ENCODE data around the gene ARL14. TPM values are rescaled to one million over a fixed set of nuclear protein-coding genes. Genes with fewer than 3 reads are reported as not detected.

The ARL14 gene
- total RNA-seq, 1 experiment from 2014 or later: not detected

DNA sequence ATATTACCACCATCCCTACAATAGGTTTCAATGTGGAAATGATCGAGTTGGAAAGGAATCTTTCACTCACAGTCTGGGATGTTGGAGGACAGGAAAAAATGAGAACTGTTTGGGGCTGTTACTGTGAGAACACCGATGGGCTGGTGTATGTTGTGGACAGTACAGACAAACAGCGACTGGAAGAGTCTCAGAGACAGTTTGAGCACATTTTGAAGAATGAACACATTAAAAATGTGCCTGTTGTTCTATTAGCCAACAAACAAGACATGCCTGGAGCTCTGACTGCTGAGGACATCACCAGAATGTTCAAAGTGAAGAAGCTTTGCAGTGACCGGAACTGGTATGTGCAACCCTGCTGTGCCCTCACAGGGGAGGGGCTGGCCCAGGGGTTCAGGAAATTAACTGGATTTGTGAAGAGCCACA is 510 bp downstream of the ARL14 start:
- Mint-ChIP-seq H3K27ac (no peak overlapping the region), H3K27me3 (ENCODE audit: low read depth) (no peaks in the 10 kb centered on the region), H3K4me3 (no peak overlapping the region), H3K4me1 (peaks cover 28% of the 10 kb centered on the region), H3K36me3 (no peaks in the 10 kb centered on the region), H3K9me3 (no peaks in the 10 kb centered on the region)
- ATAC-seq (peak; percentile 70), DNase-seq (ENCODE audit: low spot score) (peak; percentile 24)
- TF ChIP-seq ATF1 (CRISPR knock-in tag; IDR thresholded peaks at IDR 0.05) (no peak), NR3C1 (CRISPR knock-in tag; conservative IDR thresholded peaks at IDR 0.05; ENCODE audit: low read depth) (no peak), FOXP1 (CRISPR knock-in tag; IDR thresholded peaks at IDR 0.05; ENCODE audit: borderline replicate concordance) (no peak), SMAD3 (CRISPR knock-in tag; IDR thresholded peaks at IDR 0.05; ENCODE audit: borderline replicate concordance) (no peak), ELF4 (CRISPR knock-in tag; IDR thresholded peaks at IDR 0.05; ENCODE audit: low read depth) (no peak), ZNF138 (CRISPR knock-in tag; conservative IDR thresholded peaks at IDR 0.05) (no peak)
- TF ChIP-seq, protein P1, sequence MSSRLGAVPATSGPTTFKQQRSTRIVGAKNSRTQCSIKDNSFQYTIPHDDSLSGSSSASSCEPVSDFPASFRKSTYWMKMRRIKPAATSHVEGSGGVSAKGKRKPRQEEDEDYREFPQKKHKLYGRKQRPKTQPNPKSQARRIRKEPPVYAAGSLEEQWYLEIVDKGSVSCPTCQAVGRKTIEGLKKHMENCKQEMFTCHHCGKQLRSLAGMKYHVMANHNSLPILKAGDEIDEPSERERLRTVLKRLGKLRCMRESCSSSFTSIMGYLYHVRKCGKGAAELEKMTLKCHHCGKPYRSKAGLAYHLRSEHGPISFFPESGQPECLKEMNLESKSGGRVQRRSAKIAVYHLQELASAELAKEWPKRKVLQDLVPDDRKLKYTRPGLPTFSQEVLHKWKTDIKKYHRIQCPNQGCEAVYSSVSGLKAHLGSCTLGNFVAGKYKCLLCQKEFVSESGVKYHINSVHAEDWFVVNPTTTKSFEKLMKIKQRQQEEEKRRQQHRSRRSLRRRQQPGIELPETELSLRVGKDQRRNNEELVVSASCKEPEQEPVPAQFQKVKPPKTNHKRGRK (CRISPR knock-in tag; IDR thresholded peaks at IDR 0.05; ENCODE audit: borderline replicate concordance): no peak
- TF ChIP-seq, protein P2, sequence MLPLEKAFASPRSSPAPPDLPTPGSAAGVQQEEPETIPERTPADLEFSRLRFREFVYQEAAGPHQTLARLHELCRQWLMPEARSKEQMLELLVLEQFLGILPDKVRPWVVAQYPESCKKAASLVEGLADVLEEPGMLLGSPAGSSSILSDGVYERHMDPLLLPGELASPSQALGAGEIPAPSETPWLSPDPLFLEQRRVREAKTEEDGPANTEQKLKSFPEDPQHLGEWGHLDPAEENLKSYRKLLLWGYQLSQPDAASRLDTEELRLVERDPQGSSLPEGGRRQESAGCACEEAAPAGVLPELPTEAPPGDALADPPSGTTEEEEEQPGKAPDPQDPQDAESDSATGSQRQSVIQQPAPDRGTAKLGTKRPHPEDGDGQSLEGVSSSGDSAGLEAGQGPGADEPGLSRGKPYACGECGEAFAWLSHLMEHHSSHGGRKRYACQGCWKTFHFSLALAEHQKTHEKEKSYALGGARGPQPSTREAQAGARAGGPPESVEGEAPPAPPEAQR (CRISPR knock-in tag; IDR thresholded peaks at IDR 0.05): no peak
- TF ChIP-seq, protein P3, sequence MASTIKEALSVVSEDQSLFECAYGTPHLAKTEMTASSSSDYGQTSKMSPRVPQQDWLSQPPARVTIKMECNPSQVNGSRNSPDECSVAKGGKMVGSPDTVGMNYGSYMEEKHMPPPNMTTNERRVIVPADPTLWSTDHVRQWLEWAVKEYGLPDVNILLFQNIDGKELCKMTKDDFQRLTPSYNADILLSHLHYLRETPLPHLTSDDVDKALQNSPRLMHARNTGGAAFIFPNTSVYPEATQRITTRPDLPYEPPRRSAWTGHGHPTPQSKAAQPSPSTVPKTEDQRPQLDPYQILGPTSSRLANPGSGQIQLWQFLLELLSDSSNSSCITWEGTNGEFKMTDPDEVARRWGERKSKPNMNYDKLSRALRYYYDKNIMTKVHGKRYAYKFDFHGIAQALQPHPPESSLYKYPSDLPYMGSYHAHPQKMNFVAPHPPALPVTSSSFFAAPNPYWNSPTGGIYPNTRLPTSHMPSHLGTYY (CRISPR knock-in tag; IDR thresholded peaks at IDR 0.05): no peak
- TF ChIP-seq, protein P4, sequence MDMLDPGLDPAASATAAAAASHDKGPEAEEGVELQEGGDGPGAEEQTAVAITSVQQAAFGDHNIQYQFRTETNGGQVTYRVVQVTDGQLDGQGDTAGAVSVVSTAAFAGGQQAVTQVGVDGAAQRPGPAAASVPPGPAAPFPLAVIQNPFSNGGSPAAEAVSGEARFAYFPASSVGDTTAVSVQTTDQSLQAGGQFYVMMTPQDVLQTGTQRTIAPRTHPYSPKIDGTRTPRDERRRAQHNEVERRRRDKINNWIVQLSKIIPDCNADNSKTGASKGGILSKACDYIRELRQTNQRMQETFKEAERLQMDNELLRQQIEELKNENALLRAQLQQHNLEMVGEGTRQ (CRISPR knock-in tag; IDR thresholded peaks at IDR 0.05): no peak
- ChIA-PET POLR2A (no interaction called here), CTCF (interaction anchor here (0.6 to 1.2 kb wide), 2 partner anchors 9 to 24 kb away, joined by 3 read pairs; no protein-coding TSS in a partner anchor)

DNA sequence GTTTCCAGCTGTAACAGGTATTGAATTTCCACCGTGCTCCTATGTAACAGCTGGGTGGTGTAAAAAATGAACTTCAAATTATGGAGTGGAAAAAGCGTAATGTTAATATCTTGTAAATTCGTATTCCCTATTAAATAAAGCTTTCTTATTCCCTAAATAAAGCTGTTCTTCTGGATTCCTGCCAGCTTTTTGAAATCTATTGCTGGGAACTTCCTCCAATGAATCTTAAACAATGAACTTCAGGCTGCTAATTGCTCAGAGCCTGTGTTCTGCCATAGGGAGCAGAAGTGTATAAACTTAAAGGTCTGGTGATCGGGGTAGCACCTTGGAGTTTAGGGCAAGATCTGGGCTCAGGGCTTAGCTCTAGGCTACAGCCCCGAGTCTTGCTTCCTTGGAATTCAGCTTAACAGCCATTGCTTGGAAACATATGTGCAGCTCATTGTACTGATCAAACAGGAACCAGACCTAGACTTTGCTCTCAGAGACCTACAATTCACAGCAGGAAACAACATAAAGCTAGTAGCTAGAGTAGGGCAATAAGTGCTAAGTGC is 1.4 kb downstream of the ARL14 start:
- POLR2A ChIA-PET: no interaction called here
- H3K36me3 Mint-ChIP-seq: no peaks in the 10 kb centered on the region
- no peak for DNase-seq (ENCODE audit: low spot score)
- TF ChIP-seq MYBL2 (CRISPR knock-in tag; IDR thresholded peaks at IDR 0.05) (no peak), RORB (CRISPR knock-in tag; IDR thresholded peaks at IDR 0.05) (no peak), ZNF396 (CRISPR knock-in tag; IDR thresholded peaks at IDR 0.05; ENCODE audit: borderline replicate concordance) (no peak), EMX1 (CRISPR knock-in tag; IDR thresholded peaks at IDR 0.05) (no peak), SP1 (CRISPR knock-in tag; conservative IDR thresholded peaks at IDR 0.05) (no peak)
- TF ChIP-seq, protein P5, sequence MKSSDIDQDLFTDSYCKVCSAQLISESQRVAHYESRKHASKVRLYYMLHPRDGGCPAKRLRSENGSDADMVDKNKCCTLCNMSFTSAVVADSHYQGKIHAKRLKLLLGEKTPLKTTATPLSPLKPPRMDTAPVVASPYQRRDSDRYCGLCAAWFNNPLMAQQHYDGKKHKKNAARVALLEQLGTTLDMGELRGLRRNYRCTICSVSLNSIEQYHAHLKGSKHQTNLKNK (CRISPR knock-in tag; IDR thresholded peaks at IDR 0.05): no peak
- TF ChIP-seq, protein P6, sequence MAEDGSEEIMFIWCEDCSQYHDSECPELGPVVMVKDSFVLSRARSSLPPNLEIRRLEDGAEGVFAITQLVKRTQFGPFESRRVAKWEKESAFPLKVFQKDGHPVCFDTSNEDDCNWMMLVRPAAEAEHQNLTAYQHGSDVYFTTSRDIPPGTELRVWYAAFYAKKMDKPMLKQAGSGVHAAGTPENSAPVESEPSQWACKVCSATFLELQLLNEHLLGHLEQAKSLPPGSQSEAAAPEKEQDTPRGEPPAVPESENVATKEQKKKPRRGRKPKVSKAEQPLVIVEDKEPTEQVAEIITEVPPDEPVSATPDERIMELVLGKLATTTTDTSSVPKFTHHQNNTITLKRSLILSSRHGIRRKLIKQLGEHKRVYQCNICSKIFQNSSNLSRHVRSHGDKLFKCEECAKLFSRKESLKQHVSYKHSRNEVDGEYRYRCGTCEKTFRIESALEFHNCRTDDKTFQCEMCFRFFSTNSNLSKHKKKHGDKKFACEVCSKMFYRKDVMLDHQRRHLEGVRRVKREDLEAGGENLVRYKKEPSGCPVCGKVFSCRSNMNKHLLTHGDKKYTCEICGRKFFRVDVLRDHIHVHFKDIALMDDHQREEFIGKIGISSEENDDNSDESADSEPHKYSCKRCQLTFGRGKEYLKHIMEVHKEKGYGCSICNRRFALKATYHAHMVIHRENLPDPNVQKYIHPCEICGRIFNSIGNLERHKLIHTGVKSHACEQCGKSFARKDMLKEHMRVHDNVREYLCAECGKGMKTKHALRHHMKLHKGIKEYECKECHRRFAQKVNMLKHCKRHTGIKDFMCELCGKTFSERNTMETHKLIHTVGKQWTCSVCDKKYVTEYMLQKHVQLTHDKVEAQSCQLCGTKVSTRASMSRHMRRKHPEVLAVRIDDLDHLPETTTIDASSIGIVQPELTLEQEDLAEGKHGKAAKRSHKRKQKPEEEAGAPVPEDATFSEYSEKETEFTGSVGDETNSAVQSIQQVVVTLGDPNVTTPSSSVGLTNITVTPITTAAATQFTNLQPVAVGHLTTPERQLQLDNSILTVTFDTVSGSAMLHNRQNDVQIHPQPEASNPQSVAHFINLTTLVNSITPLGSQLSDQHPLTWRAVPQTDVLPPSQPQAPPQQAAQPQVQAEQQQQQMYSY (CRISPR knock-in tag; IDR thresholded peaks at IDR 0.05): no peak
- TF ChIP-seq, protein P7, sequence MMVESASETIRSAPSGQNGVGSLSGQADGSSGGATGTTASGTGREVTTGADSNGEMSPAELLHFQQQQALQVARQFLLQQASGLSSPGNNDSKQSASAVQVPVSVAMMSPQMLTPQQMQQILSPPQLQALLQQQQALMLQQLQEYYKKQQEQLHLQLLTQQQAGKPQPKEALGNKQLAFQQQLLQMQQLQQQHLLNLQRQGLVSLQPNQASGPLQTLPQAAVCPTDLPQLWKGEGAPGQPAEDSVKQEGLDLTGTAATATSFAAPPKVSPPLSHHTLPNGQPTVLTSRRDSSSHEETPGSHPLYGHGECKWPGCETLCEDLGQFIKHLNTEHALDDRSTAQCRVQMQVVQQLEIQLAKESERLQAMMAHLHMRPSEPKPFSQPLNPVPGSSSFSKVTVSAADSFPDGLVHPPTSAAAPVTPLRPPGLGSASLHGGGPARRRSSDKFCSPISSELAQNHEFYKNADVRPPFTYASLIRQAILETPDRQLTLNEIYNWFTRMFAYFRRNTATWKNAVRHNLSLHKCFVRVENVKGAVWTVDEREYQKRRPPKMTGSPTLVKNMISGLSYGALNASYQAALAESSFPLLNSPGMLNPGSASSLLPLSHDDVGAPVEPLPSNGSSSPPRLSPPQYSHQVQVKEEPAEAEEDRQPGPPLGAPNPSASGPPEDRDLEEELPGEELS (CRISPR knock-in tag; IDR thresholded peaks at IDR 0.05): no peak
- TF ChIP-seq, protein P8, sequence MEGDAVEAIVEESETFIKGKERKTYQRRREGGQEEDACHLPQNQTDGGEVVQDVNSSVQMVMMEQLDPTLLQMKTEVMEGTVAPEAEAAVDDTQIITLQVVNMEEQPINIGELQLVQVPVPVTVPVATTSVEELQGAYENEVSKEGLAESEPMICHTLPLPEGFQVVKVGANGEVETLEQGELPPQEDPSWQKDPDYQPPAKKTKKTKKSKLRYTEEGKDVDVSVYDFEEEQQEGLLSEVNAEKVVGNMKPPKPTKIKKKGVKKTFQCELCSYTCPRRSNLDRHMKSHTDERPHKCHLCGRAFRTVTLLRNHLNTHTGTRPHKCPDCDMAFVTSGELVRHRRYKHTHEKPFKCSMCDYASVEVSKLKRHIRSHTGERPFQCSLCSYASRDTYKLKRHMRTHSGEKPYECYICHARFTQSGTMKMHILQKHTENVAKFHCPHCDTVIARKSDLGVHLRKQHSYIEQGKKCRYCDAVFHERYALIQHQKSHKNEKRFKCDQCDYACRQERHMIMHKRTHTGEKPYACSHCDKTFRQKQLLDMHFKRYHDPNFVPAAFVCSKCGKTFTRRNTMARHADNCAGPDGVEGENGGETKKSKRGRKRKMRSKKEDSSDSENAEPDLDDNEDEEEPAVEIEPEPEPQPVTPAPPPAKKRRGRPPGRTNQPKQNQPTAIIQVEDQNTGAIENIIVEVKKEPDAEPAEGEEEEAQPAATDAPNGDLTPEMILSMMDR (IDR thresholded peaks at IDR 0.05): no peak
- no peaks in the 10 kb centered on the region for H3K9me3 Mint-ChIP-seq
- H3K4me3 Mint-ChIP-seq: no peak overlapping the region
- H3K27ac Mint-ChIP-seq: no peak overlapping the region
- CTCF ChIA-PET: interaction anchor here (0.9 to 1.3 kb wide), 4 partner anchors 10 to 101 kb away, joined by 3 to 4 read pairs (median 3); no protein-coding TSS in a partner anchor
- H3K27me3 Mint-ChIP-seq (ENCODE audit: low read depth): no peaks in the 10 kb centered on the region
- H3K4me1 Mint-ChIP-seq: peaks cover 28% of the 10 kb centered on the region
- ATAC-seq: no peak; the same call in 1 of the 2 replicates
